HEK293 (cell line): Measurements from ENCODE around the gene GUCY2D.

Experiments used
- CTCF ChIA-PET: fragments of 350-600 bp; formaldehyde crosslinking; extraction: SDS; loops from one replicate; lab custom pipeline; 2021; ENCODE audit warnings: antibody characterized with exemption; lab: Yijun Ruan, JAX
- POLR2A ChIA-PET: fragments of 300-600 bp; formaldehyde crosslinking; extraction: SDS; loops from one replicate; lab custom pipeline; 2020; ENCODE audit warnings: antibody characterized with exemption, inconsistent platforms; lab: Yijun Ruan, JAX
- H3K27ac ChIP-seq: fragments of 200-500 bp; sonication (Bioruptor generic); 2 replicates; pipeline ENCODE4 v1.5.1; 2014; ENCODE audit warnings: low read depth, low read length, control low read depth, inconsistent platforms; ENCODE audit errors: extremely low read depth
- H3K36me3 ChIP-seq, 2 experiments: fragments of 200-500 bp in 1 of 2; sonication (Bioruptor generic) in 1 of 2; 1 replicate in 1 of 2; 2 replicates in 1 of 2; pipeline ENCODE4 v1.5.1; 2014 to 2017; ENCODE audit warnings: inconsistent platforms in 2 of 2, low read length in 2 of 2; ENCODE audit not compliant: control insufficient read depth in 2 of 2, insufficient read depth in 1 of 2
- H3K4me1 ChIP-seq: fragments of 200-500 bp; sonication (Bioruptor generic); 2 replicates; pipeline ENCODE4 v1.5.1; 2014; ENCODE audit warnings: mild to moderate bottlenecking, low read length, inconsistent platforms; ENCODE audit not compliant: control insufficient read depth, insufficient read depth
- H3K4me3 ChIP-seq: 2 replicates; pipeline ENCODE4 v1.5.1; 2011; ENCODE audit warnings: low read depth, mild to moderate bottlenecking, control low read depth, low read length, moderate library complexity
- H3K9me3 ChIP-seq: fragments of 200-500 bp; sonication (Bioruptor generic); 2 replicates; pipeline ENCODE4 v1.5.1; 2014; ENCODE audit warnings: low read depth, low read length, inconsistent platforms; ENCODE audit not compliant: control insufficient read depth, insufficient read depth
- EGR2 ChIP-seq: fragments of 450-650 bp; formaldehyde crosslinking; IDR thresholded peaks from 2 replicates; pipeline ENCODE4 v1.5.1; 2016; ENCODE audit warnings: low read depth, missing biosample characterization, missing genetic modification characterization
- GLI4 ChIP-seq: fragments of 450-650 bp; formaldehyde crosslinking; IDR thresholded peaks from 2 replicates; pipeline ENCODE4 v1.5.1; 2016; ENCODE audit warnings: missing biosample characterization, missing genetic modification characterization
- SP2 ChIP-seq: fragments of 450-650 bp; formaldehyde crosslinking; IDR thresholded peaks from 2 replicates; pipeline ENCODE4 v1.5.1; 2016; ENCODE audit warnings: missing biosample characterization, missing genetic modification characterization
- SP3 ChIP-seq: fragments of 450-650 bp; formaldehyde crosslinking; IDR thresholded peaks from 2 replicates; pipeline ENCODE4 v1.5.1; 2016; ENCODE audit warnings: missing biosample characterization, missing genetic modification characterization
- SP7 ChIP-seq: fragments of 450-650 bp; formaldehyde crosslinking; IDR thresholded peaks from 2 replicates; pipeline ENCODE4 v1.5.1; 2016; ENCODE audit warnings: missing biosample characterization, missing genetic modification characterization
- ZBTB1 ChIP-seq: fragments of 450-650 bp; formaldehyde crosslinking; IDR thresholded peaks from 2 replicates; pipeline ENCODE4 v1.5.1; 2016; ENCODE audit warnings: missing biosample characterization, missing genetic modification characterization
- ZBTB17 ChIP-seq: fragments of 450-650 bp; formaldehyde crosslinking; IDR thresholded peaks from 2 replicates; pipeline ENCODE4 v1.5.1; 2016; ENCODE audit warnings: missing biosample characterization, missing genetic modification characterization
- ZBTB48 ChIP-seq: fragments of 450-650 bp; formaldehyde crosslinking; IDR thresholded peaks from 2 replicates; pipeline ENCODE4 v1.5.1; 2016; ENCODE audit warnings: missing biosample characterization, missing genetic modification characterization
- ZFHX2 ChIP-seq: fragments of 450-650 bp; formaldehyde crosslinking; conservative IDR thresholded peaks from 2 replicates; pipeline ENCODE4 v1.5.1; 2016; ENCODE audit warnings: missing biosample characterization, missing genetic modification characterization
- ZFP69B ChIP-seq: fragments of 450-650 bp; formaldehyde crosslinking; IDR thresholded peaks from 2 replicates; pipeline ENCODE4 v1.5.1; 2016; ENCODE audit warnings: missing biosample characterization, missing genetic modification characterization
- ZNF155 ChIP-seq: fragments of 450-650 bp; formaldehyde crosslinking; IDR thresholded peaks from 2 replicates; pipeline ENCODE4 v1.5.1; 2016; ENCODE audit warnings: missing biosample characterization, missing genetic modification characterization
- ZNF223 ChIP-seq: fragments of 450-650 bp; formaldehyde crosslinking; IDR thresholded peaks from 2 replicates; pipeline ENCODE4 v1.5.1; 2016; ENCODE audit warnings: missing biosample characterization, missing genetic modification characterization
- ZNF274 ChIP-seq, 2 experiments: fragments of 200-500 bp in 1 of 2; fragments of 450-650 bp in 1 of 2; sonication (Bioruptor generic) in 1 of 2; formaldehyde crosslinking in 1 of 2; IDR thresholded peaks; 2 replicates each; pipeline versions ENCODE4 v1.5.1 to v1.6.1; 2014 to 2016; ENCODE audit warnings: borderline replicate concordance in 1 of 2, inconsistent platforms in 1 of 2, low read length in 1 of 2, missing biosample characterization in 1 of 2, missing genetic modification characterization in 1 of 2
- ZNF391 ChIP-seq: fragments of 450-650 bp; formaldehyde crosslinking; IDR thresholded peaks from 2 replicates; pipeline ENCODE4 v1.5.1; 2016; ENCODE audit warnings: low read depth, missing biosample characterization, missing genetic modification characterization, borderline replicate concordance
- ZNF394 ChIP-seq: fragments of 450-650 bp; formaldehyde crosslinking; IDR thresholded peaks from 2 replicates; pipeline ENCODE4 v1.5.1; 2016; ENCODE audit warnings: missing biosample characterization, missing genetic modification characterization, mild to moderate bottlenecking, moderate library complexity, borderline replicate concordance
- ZNF404 ChIP-seq: fragments of 450-650 bp; formaldehyde crosslinking; IDR thresholded peaks from 2 replicates; pipeline ENCODE4 v1.5.1; 2017; ENCODE audit warnings: missing biosample characterization, missing genetic modification characterization
- ZNF548 ChIP-seq: fragments of 450-650 bp; formaldehyde crosslinking; IDR thresholded peaks from 2 replicates; pipeline ENCODE4 v1.5.1; 2016; ENCODE audit warnings: missing biosample characterization, missing genetic modification characterization
- ZNF843 ChIP-seq: fragments of 450-650 bp; formaldehyde crosslinking; IDR thresholded peaks from 2 replicates; pipeline ENCODE4 v1.5.1; 2016; ENCODE audit warnings: missing biosample characterization, missing genetic modification characterization
- TF ChIP-seq, protein P1 (sequence below): fragments of 450-650 bp; formaldehyde crosslinking; IDR thresholded peaks from 2 replicates; pipeline ENCODE4 v1.5.1; 2016; ENCODE audit warnings: missing biosample characterization, missing genetic modification characterization, borderline replicate concordance
- TF ChIP-seq, protein P2 (sequence below): fragments of 450-650 bp; formaldehyde crosslinking; conservative IDR thresholded peaks from 2 replicates; pipeline ENCODE4 v1.5.1; 2016; ENCODE audit warnings: low read depth, missing biosample characterization, missing genetic modification characterization
- TF ChIP-seq, protein P3 (sequence below): fragments of 450-650 bp; formaldehyde crosslinking; IDR thresholded peaks from 2 replicates; pipeline ENCODE4 v1.5.1; 2016; ENCODE audit warnings: missing biosample characterization, missing genetic modification characterization, low read depth
- TF ChIP-seq, protein P4 (sequence below): fragments of 450-650 bp; formaldehyde crosslinking; IDR thresholded peaks from 2 replicates; pipeline ENCODE4 v1.5.1; 2016; ENCODE audit warnings: missing biosample characterization, missing genetic modification characterization

GUCY2D gene

DNA sequence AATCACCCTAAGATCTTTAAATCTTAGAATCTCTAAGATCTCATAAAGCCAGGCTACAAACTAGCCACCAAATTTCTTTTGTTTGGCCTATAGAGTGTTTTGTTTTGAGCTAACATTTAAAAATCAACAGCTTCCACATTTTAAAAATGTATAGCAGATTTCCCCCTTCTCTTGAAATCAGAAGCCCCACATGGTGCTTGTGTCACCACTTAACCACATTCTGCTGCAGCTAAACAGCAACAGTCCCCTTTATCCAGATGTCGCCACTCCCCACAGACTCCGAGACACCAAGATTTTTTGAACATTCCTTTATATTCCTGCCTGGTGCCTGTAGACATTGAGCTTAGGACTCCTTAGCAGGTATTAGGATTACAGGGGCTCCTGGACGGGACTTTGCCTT lies 16.0 kb downstream of the GUCY2D start (continued):
- TF ChIP-seq, protein P1, sequence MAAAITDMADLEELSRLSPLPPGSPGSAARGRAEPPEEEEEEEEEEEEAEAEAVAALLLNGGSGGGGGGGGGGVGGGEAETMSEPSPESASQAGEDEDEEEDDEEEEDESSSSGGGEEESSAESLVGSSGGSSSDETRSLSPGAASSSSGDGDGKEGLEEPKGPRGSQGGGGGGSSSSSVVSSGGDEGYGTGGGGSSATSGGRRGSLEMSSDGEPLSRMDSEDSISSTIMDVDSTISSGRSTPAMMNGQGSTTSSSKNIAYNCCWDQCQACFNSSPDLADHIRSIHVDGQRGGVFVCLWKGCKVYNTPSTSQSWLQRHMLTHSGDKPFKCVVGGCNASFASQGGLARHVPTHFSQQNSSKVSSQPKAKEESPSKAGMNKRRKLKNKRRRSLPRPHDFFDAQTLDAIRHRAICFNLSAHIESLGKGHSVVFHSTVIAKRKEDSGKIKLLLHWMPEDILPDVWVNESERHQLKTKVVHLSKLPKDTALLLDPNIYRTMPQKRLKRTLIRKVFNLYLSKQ (tag by site-specific recombination): no peak
- TF ChIP-seq ZNF223 (tag by site-specific recombination) (no peak), ZNF404 (tag by site-specific recombination) (no peak), ZBTB1 (tag by site-specific recombination) (no peak), ZNF391 (tag by site-specific recombination) (no peak), SP7 (no peak), ZNF155 (tag by site-specific recombination) (no peak), GLI4 (tag by site-specific recombination) (no peak)
- TF ChIP-seq, protein P2, sequence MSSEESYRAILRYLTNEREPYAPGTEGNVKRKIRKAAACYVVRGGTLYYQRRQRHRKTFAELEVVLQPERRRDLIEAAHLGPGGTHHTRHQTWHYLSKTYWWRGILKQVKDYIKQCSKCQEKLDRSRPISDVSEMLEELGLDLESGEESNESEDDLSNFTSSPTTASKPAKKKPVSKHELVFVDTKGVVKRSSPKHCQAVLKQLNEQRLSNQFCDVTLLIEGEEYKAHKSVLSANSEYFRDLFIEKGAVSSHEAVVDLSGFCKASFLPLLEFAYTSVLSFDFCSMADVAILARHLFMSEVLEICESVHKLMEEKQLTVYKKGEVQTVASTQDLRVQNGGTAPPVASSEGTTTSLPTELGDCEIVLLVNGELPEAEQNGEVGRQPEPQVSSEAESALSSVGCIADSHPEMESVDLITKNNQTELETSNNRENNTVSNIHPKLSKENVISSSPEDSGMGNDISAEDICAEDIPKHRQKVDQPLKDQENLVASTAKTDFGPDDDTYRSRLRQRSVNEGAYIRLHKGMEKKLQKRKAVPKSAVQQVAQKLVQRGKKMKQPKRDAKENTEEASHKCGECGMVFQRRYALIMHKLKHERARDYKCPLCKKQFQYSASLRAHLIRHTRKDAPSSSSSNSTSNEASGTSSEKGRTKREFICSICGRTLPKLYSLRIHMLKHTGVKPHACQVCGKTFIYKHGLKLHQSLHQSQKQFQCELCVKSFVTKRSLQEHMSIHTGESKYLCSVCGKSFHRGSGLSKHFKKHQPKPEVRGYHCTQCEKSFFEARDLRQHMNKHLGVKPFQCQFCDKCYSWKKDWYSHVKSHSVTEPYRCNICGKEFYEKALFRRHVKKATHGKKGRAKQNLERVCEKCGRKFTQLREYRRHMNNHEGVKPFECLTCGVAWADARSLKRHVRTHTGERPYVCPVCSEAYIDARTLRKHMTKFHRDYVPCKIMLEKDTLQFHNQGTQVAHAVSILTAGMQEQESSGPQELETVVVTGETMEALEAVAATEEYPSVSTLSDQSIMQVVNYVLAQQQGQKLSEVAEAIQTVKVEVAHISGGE (tag by site-specific recombination): no peak

DNA sequence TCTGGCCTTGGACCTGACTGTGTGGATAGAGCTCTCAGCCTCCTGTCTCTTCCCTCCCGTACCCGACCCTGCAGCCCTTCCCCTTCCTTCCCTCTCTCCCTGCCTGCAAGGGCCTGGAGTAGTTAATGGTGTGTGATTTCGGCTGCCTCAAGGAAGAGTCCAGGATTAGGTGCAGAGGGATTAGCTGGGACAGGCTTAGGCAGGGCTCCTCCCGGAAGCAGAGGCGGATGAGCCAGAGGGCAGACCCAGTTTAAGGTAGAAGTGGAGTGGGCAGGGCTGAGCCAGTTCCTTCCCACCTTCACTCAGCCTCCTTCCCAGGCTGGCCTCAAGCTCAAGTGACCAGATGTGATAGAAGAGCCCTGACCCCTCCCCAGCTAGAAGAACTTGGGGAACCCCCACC lies 16.8 kb downstream of the GUCY2D start:
- H3K27ac ChIP-seq: no peak overlapping the region
- no peaks in the 10 kb centered on the region for H3K9me3 ChIP-seq
- POLR2A ChIA-PET: interaction anchor here (0.6 to 1.2 kb wide), 3 partner anchors 88 to 568 kb away, joined by 3 to 4 read pairs (median 3); no protein-coding TSS in a partner anchor

DNA sequence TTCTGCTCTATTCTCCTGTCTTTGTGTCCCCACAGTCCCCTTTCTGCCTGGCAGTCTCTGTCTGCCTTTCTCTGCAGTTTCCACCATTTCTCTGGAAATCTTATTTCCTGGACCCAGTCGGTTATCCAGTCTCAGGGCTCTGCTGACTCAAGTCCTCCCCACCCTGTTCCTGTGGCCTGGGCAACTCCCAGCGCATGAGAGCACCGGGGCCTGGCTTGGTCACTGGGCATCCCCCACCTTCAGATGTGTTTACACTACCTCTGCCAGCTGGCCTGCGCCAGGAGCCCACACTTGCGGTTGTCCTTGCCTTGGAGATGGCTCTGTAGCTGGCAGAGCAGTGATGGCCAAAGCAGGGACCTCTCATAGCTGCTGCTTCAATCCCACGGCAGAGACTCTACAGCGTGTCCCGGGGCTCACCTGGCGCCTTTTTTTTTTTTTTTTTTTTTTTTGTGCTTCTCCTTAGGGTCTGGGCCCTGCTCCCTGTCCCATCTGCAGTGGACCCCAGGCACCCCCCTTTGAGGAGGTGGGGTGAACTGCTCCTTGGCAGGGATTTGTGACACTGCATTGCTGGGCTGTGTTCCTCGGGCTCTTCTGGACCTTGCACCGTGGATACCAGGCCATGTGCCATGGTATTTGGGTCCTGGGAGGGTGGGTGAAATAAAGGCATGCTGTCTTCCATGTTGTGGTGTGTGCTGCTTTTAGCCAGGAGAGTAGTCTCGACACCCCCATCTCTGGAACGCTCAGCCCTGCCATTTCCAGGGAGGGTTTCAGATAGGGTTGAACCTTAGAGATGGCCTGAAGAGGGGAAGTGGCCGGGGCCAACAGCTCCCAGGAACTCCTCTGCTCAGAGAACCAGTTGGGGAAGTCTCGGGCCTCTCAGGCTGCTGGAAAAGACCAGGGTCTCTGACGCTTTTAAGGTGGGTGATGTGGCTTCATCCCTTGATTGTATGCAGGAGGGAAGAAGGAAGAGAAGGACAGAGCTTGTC lies 17.5 kb downstream of the GUCY2D start:
- CTCF ChIA-PET: interaction anchor here (0.9 to 7.8 kb wide), 7 partner anchors 21 to 277 kb away, joined by 3 to 134 read pairs (median 5); no protein-coding TSS in a partner anchor
- H3K4me3 ChIP-seq: no peak overlapping the region
- POLR2A ChIA-PET: interaction anchor here (0.6 kb wide), 1 partner anchor 569 kb away, joined by 3 read pairs; no protein-coding TSS in a partner anchor
- no peaks in the 10 kb centered on the region for H3K9me3 ChIP-seq
- no peaks in the 10 kb centered on the region for H3K36me3 ChIP-seq
- H3K27ac ChIP-seq: no peak overlapping the region
- H3K4me1 ChIP-seq: no peaks in the 10 kb centered on the region
- TF ChIP-seq ZBTB17 (tag by site-specific recombination) (no peak), ZNF843 (no peak), ZFP69B (no peak), ZNF274 (IDR thresholded peaks at IDR 0.05; ENCODE audit: low read length) (no peak), ZNF274 (tag by site-specific recombination; IDR thresholded peaks at IDR 0.05; ENCODE audit: borderline replicate concordance) (no peak)
- TF ChIP-seq, protein P3, sequence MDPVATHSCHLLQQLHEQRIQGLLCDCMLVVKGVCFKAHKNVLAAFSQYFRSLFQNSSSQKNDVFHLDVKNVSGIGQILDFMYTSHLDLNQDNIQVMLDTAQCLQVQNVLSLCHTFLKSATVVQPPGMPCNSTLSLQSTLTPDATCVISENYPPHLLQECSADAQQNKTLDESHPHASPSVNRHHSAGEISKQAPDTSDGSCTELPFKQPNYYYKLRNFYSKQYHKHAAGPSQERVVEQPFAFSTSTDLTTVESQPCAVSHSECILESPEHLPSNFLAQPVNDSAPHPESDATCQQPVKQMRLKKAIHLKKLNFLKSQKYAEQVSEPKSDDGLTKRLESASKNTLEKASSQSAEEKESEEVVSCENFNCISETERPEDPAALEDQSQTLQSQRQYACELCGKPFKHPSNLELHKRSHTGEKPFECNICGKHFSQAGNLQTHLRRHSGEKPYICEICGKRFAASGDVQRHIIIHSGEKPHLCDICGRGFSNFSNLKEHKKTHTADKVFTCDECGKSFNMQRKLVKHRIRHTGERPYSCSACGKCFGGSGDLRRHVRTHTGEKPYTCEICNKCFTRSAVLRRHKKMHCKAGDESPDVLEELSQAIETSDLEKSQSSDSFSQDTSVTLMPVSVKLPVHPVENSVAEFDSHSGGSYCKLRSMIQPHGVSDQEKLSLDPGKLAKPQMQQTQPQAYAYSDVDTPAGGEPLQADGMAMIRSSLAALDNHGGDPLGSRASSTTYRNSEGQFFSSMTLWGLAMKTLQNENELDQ (tag by site-specific recombination): no peak
- TF ChIP-seq, protein P4, sequence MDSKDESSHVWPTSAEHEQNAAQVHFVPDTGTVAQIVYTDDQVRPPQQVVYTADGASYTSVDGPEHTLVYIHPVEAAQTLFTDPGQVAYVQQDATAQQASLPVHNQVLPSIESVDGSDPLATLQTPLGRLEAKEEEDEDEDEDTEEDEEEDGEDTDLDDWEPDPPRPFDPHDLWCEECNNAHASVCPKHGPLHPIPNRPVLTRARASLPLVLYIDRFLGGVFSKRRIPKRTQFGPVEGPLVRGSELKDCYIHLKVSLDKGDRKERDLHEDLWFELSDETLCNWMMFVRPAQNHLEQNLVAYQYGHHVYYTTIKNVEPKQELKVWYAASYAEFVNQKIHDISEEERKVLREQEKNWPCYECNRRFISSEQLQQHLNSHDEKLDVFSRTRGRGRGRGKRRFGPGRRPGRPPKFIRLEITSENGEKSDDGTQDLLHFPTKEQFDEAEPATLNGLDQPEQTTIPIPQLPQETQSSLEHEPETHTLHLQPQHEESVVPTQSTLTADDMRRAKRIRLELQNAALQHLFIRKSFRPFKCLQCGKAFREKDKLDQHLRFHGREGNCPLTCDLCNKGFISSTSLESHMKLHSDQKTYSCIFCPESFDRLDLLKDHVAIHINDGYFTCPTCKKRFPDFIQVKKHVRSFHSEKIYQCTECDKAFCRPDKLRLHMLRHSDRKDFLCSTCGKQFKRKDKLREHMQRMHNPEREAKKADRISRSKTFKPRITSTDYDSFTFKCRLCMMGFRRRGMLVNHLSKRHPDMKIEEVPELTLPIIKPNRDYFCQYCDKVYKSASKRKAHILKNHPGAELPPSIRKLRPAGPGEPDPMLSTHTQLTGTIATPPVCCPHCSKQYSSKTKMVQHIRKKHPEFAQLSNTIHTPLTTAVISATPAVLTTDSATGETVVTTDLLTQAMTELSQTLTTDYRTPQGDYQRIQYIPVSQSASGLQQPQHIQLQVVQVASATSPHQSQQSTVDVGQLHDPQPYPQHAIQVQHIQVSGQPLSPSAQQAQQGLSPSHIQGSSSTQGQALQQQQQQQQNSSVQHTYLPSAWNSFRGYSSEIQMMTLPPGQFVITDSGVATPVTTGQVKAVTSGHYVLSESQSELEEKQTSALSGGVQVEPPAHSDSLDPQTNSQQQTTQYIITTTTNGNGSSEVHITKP (tag by site-specific recombination): no peak

More for the DNA sequence above, 16.8 kb downstream of the GUCY2D start:
- no peak overlapping the region for H3K4me3 ChIP-seq
- no peaks in the 10 kb centered on the region for H3K36me3 ChIP-seq
- TF ChIP-seq EGR2 (tag by site-specific recombination): peak; percentile 65
- TF ChIP-seq SP2 (tag by site-specific recombination): peak; percentile 33
- TF ChIP-seq ZFP69B: no peak
- TF ChIP-seq ZNF548 (tag by site-specific recombination): no peak
- TF ChIP-seq SP3 (tag by site-specific recombination): 0 out of 2 replicates have a peak, but pooled peaks have one; percentile 10
- peak; percentile 66 for TF ChIP-seq ZFHX2 (tag by site-specific recombination)
- TF ChIP-seq ZBTB48 (tag by site-specific recombination): no peak
- peak; percentile 68; the same call in 1 of the 2 replicates for TF ChIP-seq ZNF394 (tag by site-specific recombination)
- CTCF ChIA-PET: interaction anchor here (0.9 to 7.8 kb wide), 9 partner anchors 15 to 276 kb away, joined by 3 to 134 read pairs (median 8); no protein-coding TSS in a partner anchor
- H3K4me1 ChIP-seq: no peaks in the 10 kb centered on the region
